Hepatocyte (in vitro differentiated cells): ENCODE data around the gene PDE7B. TPM values are rescaled to one million over a fixed set of nuclear protein-coding genes. Genes with fewer than 3 reads are reported as not detected.
A peak's percentile ranks its signal among the peaks of the same experiment; 100 is the strongest.
"Not testable (repeated sequence)": the region's sequence is repeated elsewhere in the genome, so short reads cannot be mapped to it uniquely, and the experiment has no call there.

Experiments used
- DNase-seq: peaks from one replicate; pipeline ENCODE4 v3.0.0-alpha.2; 2016; ENCODE audit warnings: low spot score
- H2AFZ ChIP-seq: fragments of 200-600 bp; sonication (generic); 2 replicates; pipeline ENCODE4 v1.6.0; 2016; ENCODE audit warnings: antibody characterized with exemption, mild to moderate bottlenecking
- H3K27ac ChIP-seq: fragments of 200-600 bp; sonication (generic); 2 replicates; pipeline ENCODE4 v1.5.1; 2016; ENCODE audit warnings: mild to moderate bottlenecking
- H3K27me3 ChIP-seq: fragments of 200-600 bp; sonication (generic); 2 replicates; pipeline ENCODE4 v1.6.1; 2016
- H3K36me3 ChIP-seq: fragments of 200-600 bp; sonication (generic); replicated peaks from 2 replicates; pipeline ENCODE4 v1.5.1; 2016; ENCODE audit warnings: low read depth; ENCODE audit not compliant: insufficient read depth
- H3K4me1 ChIP-seq: fragments of 200-600 bp; sonication (generic); 2 replicates; pipeline ENCODE4 v1.5.1; 2016; ENCODE audit warnings: mild to moderate bottlenecking, moderate library complexity; ENCODE audit not compliant: insufficient read depth
- H3K4me2 ChIP-seq: fragments of 200-600 bp; sonication (generic); 2 replicates; pipeline ENCODE4 v1.6.0; 2016
- H3K4me3 ChIP-seq: fragments of 200-600 bp; sonication (generic); 2 replicates; pipeline ENCODE4 v1.5.1; 2016; ENCODE audit warnings: mild to moderate bottlenecking
- H3K79me2 ChIP-seq: fragments of 200-600 bp; sonication (generic); 2 replicates; pipeline ENCODE4 v1.6.0; 2017; ENCODE audit warnings: mild to moderate bottlenecking
- H3K9me2 ChIP-seq: fragments of 200-600 bp; sonication (generic); replicated peaks from 2 replicates; pipeline ENCODE4 v1.6.0; 2017; ENCODE audit warnings: mild to moderate bottlenecking; ENCODE audit not compliant: insufficient read depth
- H3K9me3 ChIP-seq: fragments of 200-600 bp; sonication (generic); 2 replicates; pipeline ENCODE4 v1.5.1; 2016; ENCODE audit warnings: low read depth, mild to moderate bottlenecking
- H4K20me1 ChIP-seq: fragments of 200-600 bp; sonication (generic); 2 replicates; pipeline ENCODE4 v1.6.0; 2016; ENCODE audit warnings: mild to moderate bottlenecking; ENCODE audit not compliant: insufficient read depth, poor library complexity, severe bottlenecking
- CTCF ChIP-seq: fragments of 200-600 bp; sonication (generic); IDR thresholded peaks from 2 replicates; pipeline ENCODE4 v1.5.1; 2016; ENCODE audit warnings: antibody characterized with exemption, mild to moderate bottlenecking; ENCODE audit not compliant: poor library complexity
- EZH2 ChIP-seq: fragments of 200-600 bp; sonication (generic); IDR thresholded peaks from 2 replicates; pipeline ENCODE4 v1.6.1; 2016; ENCODE audit warnings: antibody characterized with exemption, mild to moderate bottlenecking, borderline replicate concordance
- EZH2phosphoT487 ChIP-seq: fragments of 200-600 bp; sonication (generic); IDR thresholded peaks from one replicate; pipeline ENCODE4 v1.6.1; 2018; ENCODE audit warnings: antibody characterized with exemption, mild to moderate bottlenecking, low read depth, moderate library complexity; ENCODE audit not compliant: unreplicated experiment, severe bottlenecking
- WGBS: methylation state at CpG from one replicate; pipeline ENCODE4 v1.1.6; 2016; ENCODE audit warnings: low lambda C conversion rate; ENCODE audit errors: missing lambda C conversion rate; 5-methylcytosine and 5-hydroxymethylcytosine counted together
- polyA plus RNA-seq: library from polyadenylated mRNA; unstranded; fragments of >200 nt; fragmentation: Nextera tagmentation; extraction: Ambion mirVana; gene quantifications from 2 replicates; pipeline ENCODE4 v1.2.1, GENCODE V29; 2016
- total RNA-seq: library from RNA; depleted of rRNA; stranded (reverse); fragments of >200 nt; gene quantifications from 2 replicates; pipeline ENCODE4 v1.2.3, GENCODE V29; 2014

PDE7B gene
- total and polyA plus RNA-seq, 2 experiments from 2014 or later = 3.4 to 7.2 TPM

- TF ChIP-seq EZH2 (no peak), CTCF (no peak), EZH2phosphoT487 (no peak)
- peak overlapping the region; percentile 24 for H3K27ac ChIP-seq
- no peak overlapping the region for H3K4me3 ChIP-seq
- no peak for DNase-seq
- no peaks in the 10 kb centered on the region for H3K27me3 ChIP-seq
- 50% methylated on average over 7 of the region's 7 CpGs for WGBS
- H3K9me2 ChIP-seq = no peaks in the 10 kb centered on the region
- no peak overlapping the region for H2AFZ ChIP-seq
- H4K20me1 ChIP-seq = no peaks in the 10 kb centered on the region
- no peaks in the 10 kb centered on the region for H3K9me3 ChIP-seq
- peak overlapping the region; percentile 44 for H3K4me2 ChIP-seq
- peaks cover 14% of the 10 kb centered on the region for H3K4me1 ChIP-seq
- no peaks in the 10 kb centered on the region for H3K36me3 ChIP-seq
- H3K79me2 ChIP-seq = no peaks in the 10 kb centered on the region
Observed at GRCh38 chr6:136102991-136103688, 251.6 kb downstream of the PDE7B start.

- H3K36me3 ChIP-seq = no peaks in the 10 kb centered on the region
- no peak overlapping the region for H2AFZ ChIP-seq
- H3K4me3 ChIP-seq = no peak overlapping the region
- H3K27ac ChIP-seq = peak overlapping the region; percentile 24
- peak overlapping the region; percentile 44 for H3K4me2 ChIP-seq
- TF ChIP-seq EZH2 (no peak), CTCF (no peak), EZH2phosphoT487 (no peak)
- DNase-seq = peak; percentile 17
- no peaks in the 10 kb centered on the region for H3K9me3 ChIP-seq
- no peaks in the 10 kb centered on the region for H4K20me1 ChIP-seq
- peaks cover 14% of the 10 kb centered on the region for H3K4me1 ChIP-seq
- H3K9me2 ChIP-seq = no peaks in the 10 kb centered on the region
- WGBS = 36% methylated on average over 7 of the region's 7 CpGs
- no peaks in the 10 kb centered on the region for H3K27me3 ChIP-seq
- H3K79me2 ChIP-seq = no peaks in the 10 kb centered on the region
Observed at GRCh38 chr6:136103763-136104311, 252.3 kb downstream of the PDE7B start.

- peaks cover 14% of the 10 kb centered on the region for H3K4me1 ChIP-seq
- H3K79me2 ChIP-seq = no peaks in the 10 kb centered on the region
- H3K4me2 ChIP-seq = no peak overlapping the region
- no peak overlapping the region for H3K4me3 ChIP-seq
- 85% methylated on average over 2 of the region's 2 CpGs for WGBS
- H4K20me1 ChIP-seq = no peaks in the 10 kb centered on the region
- no peak for DNase-seq
- H3K36me3 ChIP-seq = no peaks in the 10 kb centered on the region
- no peaks in the 10 kb centered on the region for H3K9me3 ChIP-seq
- no peaks in the 10 kb centered on the region for H3K27me3 ChIP-seq
- no peak overlapping the region for H3K27ac ChIP-seq
- H3K9me2 ChIP-seq = no peaks in the 10 kb centered on the region
- no peak for TF ChIP-seq EZH2phosphoT487
- no peak for TF ChIP-seq EZH2
- TF ChIP-seq CTCF = no peak
- no peak overlapping the region for H2AFZ ChIP-seq
Observed at GRCh38 chr6:136104556-136104955, 253.1 kb downstream of the PDE7B start.

- H3K4me3 ChIP-seq, H2AFZ ChIP-seq, H3K36me3 ChIP-seq, H3K79me2 ChIP-seq, H3K9me2 ChIP-seq, H3K4me2 ChIP-seq, H3K27ac ChIP-seq, H3K9me3 ChIP-seq, H4K20me1 ChIP-seq, DNase-seq, H3K27me3 ChIP-seq: not testable (repeated sequence)
- H3K4me1 ChIP-seq = peaks cover 14% of the 10 kb centered on the region
- 77% methylated on average over 4 of the region's 4 CpGs for WGBS
Observed at GRCh38 chr6:136105797-136106196, 254.3 kb downstream of the PDE7B start.
